NK-92 treated with Interleukin-12 subunit alpha and Interleukin-12 subunit beta, amount 100 ng/mL, for 24 hours (cell line): Measurements from ENCODE around the gene ZNF486.
"Not testable (repeated sequence)": the region's sequence is repeated elsewhere in the genome, so short reads cannot be mapped to it uniquely, and the experiment has no call there.

Source experiments
- DNase-seq: peaks from one replicate; lab custom pipeline; 2025; lab: John Stamatoyannopoulos, UW

ZNF486 gene

DNA sequence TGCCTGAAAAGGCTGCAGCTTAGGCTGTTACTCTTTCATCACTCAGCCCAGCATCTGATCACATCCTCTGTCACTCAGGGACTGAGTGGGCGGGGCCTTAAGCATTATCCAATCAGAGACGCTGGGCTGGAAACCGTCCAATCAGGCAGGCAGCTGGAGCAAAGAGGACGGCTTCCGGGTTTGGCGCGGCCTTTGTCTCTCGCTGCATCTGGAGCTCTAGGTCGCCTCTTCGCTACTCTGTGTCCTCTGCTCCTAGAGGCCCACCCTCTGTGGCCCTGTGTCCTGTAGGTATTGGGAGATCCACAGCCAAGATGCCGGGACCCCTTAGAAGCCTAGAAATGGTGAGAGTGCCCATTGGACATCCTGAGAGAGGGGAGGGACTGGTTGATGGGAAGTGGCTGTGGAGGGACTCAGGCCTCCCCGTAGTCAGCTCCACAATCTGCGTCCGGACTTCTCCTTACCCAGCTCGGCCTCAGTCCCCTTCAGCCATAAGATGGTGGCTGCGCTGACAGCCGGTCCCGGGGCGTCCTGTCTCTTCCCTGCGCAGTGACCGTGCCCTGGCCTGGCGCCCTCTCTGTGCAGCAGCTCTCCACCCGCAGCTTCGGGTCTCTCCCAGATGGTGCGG lies at the start of gene ZNF486:
Gene ZNF486, plus strand, starts transcription at position 195 of the 625 bp plus-strand sequence. Its CDS starts 117 bp downstream, at position 312.
- no peak for DNase-seq

DNA sequence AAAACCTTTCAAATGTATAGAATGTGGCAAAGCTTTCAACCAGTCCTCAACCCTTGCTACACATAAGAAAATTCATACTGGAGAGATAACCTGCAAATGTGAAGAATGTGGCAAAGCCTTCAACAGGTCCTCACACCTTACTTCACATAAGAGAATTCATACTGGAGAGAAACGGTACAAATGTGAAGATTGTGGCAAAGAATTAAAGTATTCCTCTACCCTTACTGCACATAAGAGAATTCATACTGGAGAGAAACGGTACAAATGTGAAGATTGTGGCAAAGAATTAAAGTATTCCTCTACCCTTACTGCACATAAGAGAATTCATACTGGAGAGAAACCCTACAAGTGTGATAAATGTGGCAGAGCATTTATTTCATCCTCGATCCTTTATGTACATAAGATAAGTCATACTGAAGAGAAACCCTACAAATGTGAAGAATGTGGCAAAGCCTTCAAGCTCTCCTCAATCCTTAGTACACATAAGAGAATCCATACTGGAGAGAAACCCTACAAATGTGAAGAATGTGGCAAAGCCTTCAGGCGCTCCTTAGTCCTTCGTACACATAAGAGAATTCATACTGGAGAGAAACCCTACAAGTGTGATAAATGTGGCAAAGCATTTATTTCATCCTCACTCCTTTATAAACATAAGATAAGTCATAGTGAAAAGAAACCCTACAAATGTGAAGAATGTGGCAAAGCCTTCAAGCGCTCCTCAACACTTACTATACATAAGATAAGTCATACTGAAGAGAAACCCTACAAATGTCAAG lies 48.8 kb upstream of the ZNF486 start:
- DNase-seq = not testable (repeated sequence)

DNA sequence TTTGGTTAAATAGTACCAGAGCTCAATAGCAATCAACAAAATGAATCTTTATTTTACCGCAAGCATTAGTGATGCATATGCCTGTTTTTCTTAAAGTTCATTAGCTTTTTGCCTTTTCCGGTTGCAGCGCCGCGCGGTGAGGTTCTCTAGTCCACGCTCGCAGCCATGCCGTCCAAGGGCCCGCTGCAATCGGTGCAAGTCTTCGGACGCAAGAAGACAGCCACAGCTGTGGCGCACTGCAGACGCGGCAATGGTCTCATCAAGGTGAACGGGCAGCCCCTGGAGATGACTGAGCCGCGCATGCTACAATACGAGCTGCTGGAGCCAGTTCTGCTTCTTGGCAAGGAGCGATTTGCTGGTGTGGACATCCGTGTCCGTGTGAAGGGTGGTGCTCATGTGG lies 42.1 kb upstream of the ZNF486 start:
- DNase-seq = no peak

DNA sequence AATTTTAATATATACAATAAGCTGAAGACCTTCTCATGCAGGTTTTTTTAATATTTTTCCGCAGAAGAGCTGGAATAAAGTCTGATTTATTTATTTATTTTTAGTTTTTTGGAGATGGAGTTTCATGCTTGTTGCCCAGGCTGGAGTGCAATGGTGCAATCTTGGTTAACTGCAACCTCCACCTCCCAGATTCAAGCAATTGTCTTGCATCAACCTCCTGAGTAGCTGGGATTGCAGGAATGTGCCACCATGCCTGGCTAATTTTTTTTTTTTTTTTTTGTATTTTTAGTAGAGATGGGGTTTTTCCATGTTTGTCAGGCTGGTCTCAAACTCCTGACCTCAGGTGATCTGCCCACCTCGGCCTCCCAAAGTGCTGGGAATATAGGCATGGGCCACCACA lies 34.1 kb upstream of the ZNF486 start:
- not testable (repeated sequence) for DNase-seq

DNA sequence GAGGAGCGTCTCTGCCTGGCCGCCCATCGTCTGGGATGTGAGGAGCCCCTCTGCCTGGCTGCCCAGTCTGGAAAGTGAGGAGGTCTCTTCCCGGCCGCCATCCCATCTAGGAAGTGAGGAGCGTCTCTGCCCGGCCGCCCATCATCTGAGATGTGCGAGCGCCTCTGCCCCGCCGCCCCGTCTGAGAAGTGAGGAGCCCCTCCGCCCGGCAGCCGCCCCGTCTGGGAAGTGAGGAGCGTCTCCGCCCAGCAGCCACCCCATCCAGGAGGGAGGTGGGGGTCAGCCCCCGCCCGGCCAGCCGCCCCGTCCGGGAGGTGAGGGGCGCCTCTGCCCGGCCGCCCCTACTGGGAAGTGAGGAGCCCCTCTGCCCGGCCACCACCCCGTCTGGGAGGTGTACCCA lies 29.3 kb upstream of the ZNF486 start:
- DNase-seq = not testable (repeated sequence)

DNA sequence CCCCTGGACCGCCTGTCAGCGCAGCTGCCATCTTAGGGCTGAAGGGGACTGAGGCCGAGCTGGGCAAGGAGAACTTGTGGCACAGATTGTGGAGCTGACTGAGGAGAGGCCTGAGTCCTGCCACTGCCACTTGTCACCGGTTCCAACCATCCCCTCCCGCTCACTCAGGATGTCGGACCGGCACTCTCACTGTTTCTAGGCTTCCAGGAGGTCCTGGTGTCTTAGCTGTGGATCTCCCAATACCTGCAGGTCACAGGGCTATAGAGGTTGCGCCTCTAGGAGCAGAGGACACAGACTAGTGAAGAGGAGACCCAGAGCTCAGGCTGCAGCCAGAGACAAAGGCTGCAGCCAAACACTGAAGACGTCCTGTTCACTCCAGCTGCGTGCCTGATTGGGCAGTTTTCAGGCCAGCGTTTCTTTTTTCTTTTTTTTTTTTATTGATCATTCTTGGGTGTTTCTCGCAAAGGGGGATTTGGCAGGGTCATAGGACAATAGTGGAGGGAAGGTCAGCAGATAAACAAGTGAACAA lies 15.3 kb upstream of the ZNF486 start:
- DNase-seq = no peak

DNA sequence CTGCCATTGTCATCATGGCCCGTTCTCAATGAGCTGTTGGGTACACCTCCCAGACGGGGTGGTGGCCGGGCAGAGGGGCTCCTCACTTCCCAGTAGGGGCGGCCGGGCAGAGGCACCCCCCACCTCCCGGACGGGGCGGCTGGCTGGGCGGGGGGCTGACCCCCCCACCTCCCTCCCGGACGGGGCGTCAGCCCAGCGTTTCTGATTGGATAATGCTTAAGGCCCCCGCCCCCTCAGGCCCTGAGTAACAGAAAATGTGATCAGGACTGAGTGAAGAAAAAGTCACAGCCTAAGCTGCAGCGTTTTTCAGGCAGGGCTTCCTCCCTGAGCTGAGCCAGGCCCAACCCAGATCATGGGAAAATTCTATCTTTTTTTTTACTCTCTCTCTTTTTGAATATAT lies 14.5 kb upstream of the ZNF486 start:
- DNase-seq = not testable (repeated sequence)

DNA sequence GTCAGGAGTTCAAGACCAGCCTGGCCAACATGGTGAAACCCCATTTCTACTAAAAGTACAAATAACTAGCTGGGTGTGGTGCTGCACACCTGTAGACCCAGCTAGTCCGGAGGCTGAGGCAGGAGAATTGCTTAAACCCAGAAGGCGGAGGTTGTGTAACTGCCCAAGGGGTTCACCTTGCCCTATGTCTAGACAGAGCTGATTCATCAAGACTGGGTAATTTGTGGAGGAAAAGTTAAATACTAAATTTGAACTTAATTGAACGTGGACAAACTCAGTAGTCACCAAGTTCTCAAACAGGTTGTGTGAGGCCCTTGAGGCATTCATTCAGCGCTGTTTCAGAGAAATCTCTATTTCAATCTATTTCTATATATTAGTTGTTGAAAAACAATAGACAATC lies 13.7 kb upstream of the ZNF486 start:
- no peak for DNase-seq

DNA sequence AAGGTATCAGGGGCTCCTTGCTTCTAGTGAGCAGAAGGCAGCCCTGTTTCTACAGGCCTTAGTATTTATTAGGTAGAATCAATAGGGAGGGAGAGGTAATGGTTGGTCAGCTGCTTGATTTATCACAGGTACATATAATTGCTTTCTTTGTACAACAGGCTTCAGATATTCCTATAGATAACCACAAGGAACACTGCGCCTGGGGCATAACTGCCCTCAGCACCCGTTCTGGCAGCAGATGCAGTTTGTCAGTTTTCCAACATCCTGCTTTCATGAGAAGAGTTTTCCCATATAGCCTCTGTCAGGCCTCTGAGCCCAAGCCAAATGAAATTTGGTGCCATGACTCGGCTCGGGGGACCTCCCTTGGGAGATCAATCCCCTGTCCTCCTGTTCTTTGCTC lies 12.4 kb upstream of the ZNF486 start:
- no peak for DNase-seq

DNA sequence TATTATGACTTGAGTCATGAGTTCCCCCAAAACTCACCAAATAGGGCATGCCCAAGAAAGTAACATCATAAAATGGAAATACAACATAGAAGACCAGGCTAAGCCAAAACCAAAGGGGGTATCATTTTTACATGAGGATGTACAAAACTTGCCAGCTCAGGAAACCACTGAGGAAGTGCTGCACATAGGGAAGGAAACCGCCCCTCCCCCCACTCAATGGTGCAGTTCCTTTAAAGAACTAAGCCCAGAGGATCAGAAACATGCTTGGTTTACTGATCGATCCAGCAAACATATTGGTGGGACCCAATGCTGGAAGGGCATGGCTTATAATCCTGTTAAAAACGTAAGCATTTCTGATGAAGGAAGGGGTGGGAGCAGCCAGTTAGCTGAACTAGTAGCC lies 4.2 kb upstream of the ZNF486 start:
- DNase-seq = no peak

DNA sequence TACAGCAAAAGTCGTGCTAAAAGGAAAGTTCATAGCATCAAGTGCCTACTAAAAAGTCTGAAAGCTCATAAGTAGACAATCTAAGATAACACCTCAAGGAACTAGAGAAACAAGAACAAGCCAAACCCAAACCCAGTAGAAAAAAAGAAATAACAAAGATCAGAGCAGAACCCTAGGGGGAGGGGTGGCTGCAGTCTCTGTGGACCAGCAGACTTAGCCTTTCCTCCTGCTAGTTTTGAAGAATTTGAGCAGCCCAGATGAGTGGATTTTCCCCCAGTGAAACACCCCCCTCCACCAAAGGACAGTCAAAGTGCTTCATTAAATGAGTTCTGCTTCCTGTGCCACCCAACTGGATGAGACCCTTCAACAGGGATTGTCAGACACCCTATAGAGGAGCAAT lies 2.6 kb upstream of the ZNF486 start:
- no peak for DNase-seq

DNA sequence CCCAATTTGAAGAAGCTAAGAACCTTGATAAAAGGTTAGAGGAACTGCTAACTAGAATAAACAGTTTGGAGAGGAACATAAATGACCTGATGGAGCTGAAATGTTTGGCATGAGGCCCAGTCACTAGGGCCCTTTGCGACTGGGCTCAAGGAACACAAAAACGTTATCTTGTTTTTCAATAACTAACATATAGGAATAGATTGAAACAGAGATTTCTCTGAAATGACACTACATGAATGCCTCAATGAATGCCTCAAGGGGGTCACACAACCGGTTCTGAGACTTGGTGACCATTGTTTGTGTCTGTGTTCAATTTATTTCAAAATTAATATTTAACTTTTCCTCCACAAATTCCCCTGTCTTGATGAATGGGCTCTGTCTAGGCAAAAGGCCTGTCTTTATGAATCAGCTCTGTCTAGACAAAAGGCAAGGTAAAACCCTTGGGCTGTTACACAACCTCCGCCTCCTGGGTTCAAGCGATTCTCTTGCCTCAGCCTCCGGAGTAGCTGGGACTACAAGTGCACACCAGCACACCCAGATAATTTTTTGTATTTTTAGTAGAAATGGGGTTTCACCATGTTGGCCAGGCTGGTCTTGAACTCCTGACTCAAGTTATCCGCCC lies 932 bp upstream of the ZNF486 start:
- DNase-seq = no peak

DNA sequence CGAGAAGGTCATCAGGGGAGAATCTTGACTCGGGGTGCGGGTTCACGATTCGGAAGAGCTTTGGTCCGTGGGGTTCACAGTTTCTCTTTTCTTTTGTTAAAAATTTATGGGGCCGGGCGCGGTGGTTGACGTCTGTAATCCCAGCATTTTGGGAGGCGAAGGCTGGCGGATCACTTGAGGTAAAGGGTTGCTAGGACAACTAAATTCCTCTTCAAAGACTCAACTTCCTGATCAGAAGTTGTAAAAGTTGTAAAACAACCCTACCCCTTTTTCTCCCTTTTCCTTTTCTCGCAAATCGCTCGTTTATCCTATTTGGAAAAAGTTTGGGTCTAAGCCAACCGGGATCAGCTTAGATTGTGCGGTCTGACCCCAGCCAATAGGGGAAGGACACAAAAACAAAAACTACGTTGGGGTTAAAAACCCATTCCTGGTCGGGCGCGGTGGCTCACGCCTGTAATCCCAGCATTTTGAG lies 673 bp downstream of the ZNF486 start:
- DNase-seq = no peak

DNA sequence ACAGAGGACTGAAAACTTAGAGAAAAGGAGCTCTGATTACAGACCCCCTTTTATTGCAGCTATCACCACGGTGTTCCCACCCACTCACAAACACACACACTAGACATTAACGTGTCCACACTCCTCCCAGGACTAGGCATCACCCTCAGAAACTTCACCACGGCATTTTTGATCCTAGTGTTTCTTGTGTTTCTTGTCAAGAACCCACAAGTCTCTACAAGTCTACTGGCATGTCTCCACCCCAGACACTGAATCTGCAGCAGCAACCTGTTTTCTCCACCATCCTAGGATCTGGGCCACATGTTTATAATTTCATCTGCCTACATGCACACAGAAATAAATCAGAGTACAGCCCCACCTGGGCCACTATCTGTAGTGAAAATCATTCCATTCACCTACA lies 4.3 kb downstream of the ZNF486 start:
- DNase-seq = no peak

DNA sequence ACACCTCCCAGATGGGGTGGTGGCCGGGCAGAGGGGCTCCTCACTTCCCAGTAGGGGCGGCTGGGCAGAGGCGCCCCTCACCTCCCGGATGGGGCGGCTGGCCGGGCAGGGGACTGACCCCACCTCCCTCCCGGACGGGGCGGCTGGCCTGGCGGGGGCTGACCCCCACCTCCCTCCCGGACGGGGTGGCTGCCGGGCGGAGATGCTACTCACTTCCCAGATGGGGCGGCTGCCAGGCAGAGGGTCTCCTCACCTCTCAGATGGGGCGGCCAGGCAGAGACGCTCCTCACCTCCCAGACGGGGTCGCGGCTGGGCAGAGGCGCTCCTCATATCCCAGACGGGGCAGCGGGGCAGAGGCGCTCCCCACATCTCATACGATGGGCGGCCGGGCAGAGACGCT lies 8.8 kb downstream of the ZNF486 start:
- not testable (repeated sequence) for DNase-seq

DNA sequence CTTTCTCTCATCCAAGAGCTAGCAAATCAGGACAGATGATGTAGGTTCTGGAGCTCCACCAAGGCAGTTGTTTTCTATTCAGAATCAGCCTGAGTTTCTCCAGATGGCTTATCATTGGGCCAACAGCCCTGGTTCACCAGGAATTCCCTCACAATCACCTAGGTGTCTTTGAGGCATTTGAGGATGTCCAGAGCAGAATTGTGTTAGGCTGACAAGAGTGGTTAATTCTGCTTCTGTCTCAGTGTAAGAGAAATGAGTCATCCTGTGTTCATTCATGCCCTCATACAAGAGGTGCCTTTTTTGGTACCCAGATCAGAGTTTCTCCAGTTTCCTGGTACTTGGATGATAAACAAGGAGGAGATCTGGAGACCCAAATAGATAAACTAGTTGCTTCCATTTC lies 12.9 kb downstream of the ZNF486 start:
- DNase-seq = not testable (repeated sequence)

DNA sequence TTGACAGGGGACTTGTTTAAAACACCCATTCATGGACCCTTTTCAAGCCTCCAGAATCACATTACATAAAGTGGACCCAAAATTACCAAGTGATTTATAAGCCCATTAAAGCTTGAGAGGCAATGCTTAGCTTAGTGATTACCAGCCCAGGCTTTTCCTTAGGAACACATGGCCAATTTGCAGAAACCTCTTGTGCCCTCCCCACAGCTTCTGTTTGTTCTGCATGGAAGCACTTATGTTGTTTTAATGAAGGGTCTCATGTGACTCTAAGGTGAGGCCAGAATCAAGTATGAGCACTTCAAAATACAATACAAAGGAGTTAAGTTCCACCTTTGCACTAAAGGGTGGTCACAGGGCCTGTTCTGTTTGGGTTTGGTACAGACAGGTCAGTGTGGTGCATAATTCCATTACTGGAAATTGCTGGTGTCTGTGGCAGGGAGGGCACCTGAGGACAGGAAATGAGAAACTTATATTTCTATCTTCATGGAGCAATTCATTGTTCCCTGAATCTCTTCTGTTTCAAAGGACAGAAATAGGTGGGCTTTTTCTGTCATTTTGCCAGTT lies 15.3 kb downstream of the ZNF486 start:
- no peak for DNase-seq

DNA sequence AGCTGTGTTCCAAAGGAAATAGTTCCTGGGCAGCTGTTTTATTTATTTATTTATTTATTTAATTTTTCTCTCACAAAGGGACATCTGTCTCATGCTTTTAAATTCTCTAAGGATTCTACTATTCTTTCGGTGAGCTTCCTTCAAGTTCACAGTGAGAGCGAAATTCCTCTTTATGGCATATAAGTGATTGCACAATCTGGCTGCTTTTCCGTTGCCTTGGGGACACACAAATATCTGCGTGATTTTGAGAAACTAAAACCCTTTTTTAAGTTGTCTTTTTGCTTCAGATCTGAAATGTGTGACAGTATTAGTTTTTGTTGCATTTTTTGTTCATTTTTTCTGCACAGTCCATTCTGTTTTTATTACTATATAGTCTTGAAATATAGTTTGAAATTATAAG lies 19.2 kb downstream of the ZNF486 start:
- no peak for DNase-seq

DNA sequence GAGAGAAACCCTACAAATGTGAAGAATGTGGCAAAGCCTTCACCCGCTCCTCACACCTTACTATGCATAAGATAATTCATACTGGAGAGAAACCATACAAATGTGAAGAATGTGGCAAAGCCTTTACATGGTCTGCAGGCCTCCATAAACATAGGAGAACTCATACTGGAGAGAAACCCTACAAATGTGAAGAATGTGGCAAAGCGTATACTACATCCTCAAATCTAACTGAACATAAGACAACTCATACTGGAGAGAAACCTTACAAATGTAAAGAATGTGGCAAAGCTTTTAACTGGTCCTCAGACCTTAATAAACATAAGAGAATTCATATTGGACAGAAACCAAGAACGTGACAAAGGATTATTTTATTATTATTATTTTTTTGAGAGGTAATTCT lies 30.7 kb downstream of the ZNF486 start:
- DNase-seq = no peak

DNA sequence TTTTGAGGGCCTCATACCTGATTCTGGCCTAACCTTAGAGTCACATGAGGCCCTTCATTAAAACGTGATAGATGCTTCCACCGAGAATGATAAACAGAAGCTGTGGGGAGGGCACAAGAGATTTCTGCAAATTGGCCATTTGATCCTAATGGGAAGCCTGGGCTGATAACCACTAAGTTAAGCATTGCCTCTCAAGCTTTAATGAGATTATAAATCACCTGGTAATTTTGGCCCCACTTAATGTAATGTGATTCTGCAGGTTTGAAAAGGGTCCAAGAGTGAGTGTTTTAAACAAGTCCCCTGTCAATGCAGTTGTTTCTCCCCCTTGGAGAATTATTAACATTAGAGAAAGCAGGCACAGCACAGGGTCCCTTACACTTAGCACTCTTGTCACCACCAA lies 42.0 kb downstream of the ZNF486 start:
- DNase-seq = no peak

DNA sequence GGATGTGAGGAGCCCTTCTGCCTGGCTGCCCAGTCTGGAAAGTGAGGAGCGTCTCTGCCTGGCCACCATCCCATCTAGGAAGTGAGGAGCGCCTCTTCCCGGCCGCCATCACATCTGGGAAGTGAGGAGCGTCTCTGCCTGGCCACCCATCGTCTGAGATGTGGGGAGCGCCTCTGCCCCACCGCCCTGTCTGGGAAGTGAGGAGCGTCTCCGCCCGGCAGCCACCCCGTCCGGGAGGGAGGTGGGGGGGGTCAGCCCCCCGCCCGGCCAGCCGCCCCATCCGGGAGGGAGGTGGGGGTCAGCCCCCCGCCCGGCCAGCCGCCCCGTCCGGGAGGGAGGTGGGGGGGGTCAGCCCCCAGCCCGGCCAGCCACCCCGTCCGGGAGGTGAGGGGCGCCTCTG lies 47.4 kb downstream of the ZNF486 start:
- DNase-seq = not testable (repeated sequence)

DNA sequence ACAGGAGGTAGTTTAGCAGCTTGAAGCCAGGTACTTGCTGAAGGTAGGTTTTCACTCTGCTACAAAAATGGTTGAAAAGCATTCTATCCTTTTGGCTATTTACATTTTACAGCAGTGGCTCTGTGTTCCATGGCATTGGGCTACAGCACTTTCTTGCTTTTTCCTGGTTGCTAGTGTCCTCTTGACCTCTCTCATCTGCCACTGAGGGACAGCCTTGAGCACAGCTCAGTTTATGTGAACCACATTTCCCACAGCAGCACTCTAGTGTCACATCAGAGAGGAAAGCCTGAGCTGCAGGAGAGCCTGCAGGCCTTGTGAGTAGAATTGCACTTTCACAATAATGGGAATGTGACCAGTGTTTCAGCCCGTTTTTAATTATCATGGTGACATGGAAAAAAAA lies 54.6 kb downstream of the ZNF486 start:
- DNase-seq = not testable (repeated sequence)

DNA sequence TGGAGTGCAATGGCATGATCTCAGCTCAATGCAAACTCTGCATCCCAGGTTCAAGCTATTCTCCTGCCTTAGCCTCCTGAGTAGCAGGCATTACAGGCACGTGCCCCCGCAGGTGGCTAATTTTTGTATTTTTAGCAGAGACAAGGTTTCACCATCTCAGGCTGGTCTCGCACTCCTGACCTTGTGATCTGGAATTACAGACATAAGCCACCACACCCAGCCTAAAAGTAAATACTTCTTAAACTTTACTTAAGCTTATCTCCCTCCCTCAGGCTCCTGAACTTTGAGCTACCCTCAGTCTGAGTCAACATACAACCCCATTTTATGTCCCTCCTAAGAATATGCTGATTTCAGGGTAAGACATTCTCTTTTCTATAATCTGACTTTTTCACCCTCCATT lies 66.1 kb downstream of the ZNF486 start:
- DNase-seq = no peak
